Measurements from ENCODE around the gene GARS1.

Gene GARS1

DNA sequence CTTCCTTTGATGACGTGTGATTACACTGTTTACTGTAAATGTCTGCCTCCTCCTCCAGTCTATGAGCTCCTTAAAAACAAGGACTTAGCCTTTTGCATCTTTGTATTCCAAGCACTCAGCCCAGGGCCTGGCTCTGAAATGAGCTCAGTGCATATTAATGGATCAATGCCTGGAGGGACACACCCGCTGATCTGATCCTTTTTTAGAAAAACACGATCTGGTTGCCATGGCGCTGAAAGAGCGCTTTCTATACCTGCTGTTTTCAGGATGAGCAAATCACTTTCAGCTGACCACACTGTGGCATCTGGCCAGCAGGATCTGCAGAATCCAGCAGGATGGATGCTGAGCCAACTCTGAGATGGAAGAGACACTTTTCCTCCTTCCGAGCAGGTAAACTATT lies 37.8 kb upstream of the GARS1 start:
- Histone ChIP-seq H3K27me3 (ENCODE audit: insufficient read depth, poor library complexity, severe bottlenecking) (no peaks in the 10 kb centered on the region), H3K27ac (replicated peaks) (no peak overlapping the region), H3K4me3 (replicated peaks; ENCODE audit: insufficient read depth, low read length) (no peak overlapping the region)
- no peak for DNase-seq (ENCODE audit: low read depth in 1 of 2, low spot score in 1 of 2)
- TF ChIP-seq, protein P1, sequence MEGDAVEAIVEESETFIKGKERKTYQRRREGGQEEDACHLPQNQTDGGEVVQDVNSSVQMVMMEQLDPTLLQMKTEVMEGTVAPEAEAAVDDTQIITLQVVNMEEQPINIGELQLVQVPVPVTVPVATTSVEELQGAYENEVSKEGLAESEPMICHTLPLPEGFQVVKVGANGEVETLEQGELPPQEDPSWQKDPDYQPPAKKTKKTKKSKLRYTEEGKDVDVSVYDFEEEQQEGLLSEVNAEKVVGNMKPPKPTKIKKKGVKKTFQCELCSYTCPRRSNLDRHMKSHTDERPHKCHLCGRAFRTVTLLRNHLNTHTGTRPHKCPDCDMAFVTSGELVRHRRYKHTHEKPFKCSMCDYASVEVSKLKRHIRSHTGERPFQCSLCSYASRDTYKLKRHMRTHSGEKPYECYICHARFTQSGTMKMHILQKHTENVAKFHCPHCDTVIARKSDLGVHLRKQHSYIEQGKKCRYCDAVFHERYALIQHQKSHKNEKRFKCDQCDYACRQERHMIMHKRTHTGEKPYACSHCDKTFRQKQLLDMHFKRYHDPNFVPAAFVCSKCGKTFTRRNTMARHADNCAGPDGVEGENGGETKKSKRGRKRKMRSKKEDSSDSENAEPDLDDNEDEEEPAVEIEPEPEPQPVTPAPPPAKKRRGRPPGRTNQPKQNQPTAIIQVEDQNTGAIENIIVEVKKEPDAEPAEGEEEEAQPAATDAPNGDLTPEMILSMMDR (IDR thresholded peaks at IDR 0.05; ENCODE audit: insufficient read depth, low read length) = no peak
- TF ChIP-seq, protein P2, sequence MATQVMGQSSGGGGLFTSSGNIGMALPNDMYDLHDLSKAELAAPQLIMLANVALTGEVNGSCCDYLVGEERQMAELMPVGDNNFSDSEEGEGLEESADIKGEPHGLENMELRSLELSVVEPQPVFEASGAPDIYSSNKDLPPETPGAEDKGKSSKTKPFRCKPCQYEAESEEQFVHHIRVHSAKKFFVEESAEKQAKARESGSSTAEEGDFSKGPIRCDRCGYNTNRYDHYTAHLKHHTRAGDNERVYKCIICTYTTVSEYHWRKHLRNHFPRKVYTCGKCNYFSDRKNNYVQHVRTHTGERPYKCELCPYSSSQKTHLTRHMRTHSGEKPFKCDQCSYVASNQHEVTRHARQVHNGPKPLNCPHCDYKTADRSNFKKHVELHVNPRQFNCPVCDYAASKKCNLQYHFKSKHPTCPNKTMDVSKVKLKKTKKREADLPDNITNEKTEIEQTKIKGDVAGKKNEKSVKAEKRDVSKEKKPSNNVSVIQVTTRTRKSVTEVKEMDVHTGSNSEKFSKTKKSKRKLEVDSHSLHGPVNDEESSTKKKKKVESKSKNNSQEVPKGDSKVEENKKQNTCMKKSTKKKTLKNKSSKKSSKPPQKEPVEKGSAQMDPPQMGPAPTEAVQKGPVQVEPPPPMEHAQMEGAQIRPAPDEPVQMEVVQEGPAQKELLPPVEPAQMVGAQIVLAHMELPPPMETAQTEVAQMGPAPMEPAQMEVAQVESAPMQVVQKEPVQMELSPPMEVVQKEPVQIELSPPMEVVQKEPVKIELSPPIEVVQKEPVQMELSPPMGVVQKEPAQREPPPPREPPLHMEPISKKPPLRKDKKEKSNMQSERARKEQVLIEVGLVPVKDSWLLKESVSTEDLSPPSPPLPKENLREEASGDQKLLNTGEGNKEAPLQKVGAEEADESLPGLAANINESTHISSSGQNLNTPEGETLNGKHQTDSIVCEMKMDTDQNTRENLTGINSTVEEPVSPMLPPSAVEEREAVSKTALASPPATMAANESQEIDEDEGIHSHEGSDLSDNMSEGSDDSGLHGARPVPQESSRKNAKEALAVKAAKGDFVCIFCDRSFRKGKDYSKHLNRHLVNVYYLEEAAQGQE (IDR thresholded peaks at IDR 0.05; ENCODE audit: insufficient replicate concordance, low read depth) = no peak
- TF ChIP-seq SPI1 (IDR thresholded peaks at IDR 0.05; ENCODE audit: borderline replicate concordance, low read depth) (no peak), POLR2AphosphoS5 (IDR thresholded peaks at IDR 0.05; ENCODE audit: low read depth) (no peak), GABPA (IDR thresholded peaks at IDR 0.05; ENCODE audit: low read depth) (no peak)

DNA sequence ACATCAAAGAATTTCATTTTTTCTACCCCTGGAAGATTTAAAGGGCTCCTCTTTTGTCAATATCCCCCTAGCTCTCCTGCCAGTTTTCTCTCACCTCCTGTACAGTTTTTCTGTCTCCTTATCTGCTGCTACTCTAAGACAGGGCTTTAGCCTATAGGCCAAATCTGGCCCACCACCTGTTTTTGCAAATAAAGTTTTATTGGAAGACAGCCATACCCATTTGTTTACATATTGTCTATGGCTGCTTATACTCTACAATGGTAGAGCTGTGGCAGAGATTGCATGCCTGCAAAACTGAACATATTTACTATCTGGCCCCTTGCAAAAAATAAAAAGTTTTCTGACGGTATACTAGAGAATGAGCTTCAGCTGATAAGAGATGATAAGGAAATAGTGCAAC lies 37.4 kb upstream of the GARS1 start:
- no peak overlapping the region for H3K4me3 ChIP-seq (replicated peaks; ENCODE audit: insufficient read depth, low read length)
- H3K27me3 ChIP-seq (ENCODE audit: insufficient read depth, poor library complexity, severe bottlenecking) = no peaks in the 10 kb centered on the region
- no peak overlapping the region for H3K27ac ChIP-seq (replicated peaks)
- TF ChIP-seq, protein P1 (IDR thresholded peaks at IDR 0.05; ENCODE audit: insufficient read depth, low read length) = no peak
- TF ChIP-seq, protein P2 (IDR thresholded peaks at IDR 0.05; ENCODE audit: insufficient replicate concordance, low read depth) = no peak
- TF ChIP-seq GABPA (IDR thresholded peaks at IDR 0.05; ENCODE audit: low read depth) (no peak), POLR2AphosphoS5 (IDR thresholded peaks at IDR 0.05; ENCODE audit: low read depth) (no peak), SPI1 (IDR thresholded peaks at IDR 0.05; ENCODE audit: borderline replicate concordance, low read depth) (no peak)
- DNase-seq (ENCODE audit: low read depth in 1 of 2, low spot score in 1 of 2) = no peak

DNA sequence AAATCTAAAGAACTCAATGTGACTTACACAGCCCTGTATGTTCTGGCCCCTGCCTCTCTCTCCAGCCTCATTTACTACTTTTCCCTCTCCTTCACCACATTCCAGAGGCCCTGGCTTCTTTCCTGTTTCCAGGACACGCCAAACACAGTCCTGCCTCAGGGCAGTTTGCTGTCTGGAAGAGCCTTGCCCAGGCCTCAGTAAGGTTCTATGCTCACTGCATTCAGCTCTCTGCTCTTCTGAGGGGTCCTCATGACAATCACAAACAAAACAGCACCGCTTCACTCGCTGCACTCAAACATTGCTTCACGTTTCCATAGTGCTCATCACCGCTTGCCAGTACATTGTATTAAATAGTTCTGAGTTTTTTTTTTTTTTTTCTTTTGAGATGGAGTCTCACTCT lies 35.1 kb upstream of the GARS1 start:
- no peak overlapping the region for H3K27ac ChIP-seq (replicated peaks)
- no peak for DNase-seq (ENCODE audit: low read depth in 1 of 2, low spot score in 1 of 2)
- no peak overlapping the region for H3K4me3 ChIP-seq (replicated peaks; ENCODE audit: insufficient read depth, low read length)
- no peaks in the 10 kb centered on the region for H3K27me3 ChIP-seq (ENCODE audit: insufficient read depth, poor library complexity, severe bottlenecking)
- TF ChIP-seq GABPA (IDR thresholded peaks at IDR 0.05; ENCODE audit: low read depth) (no peak), SPI1 (IDR thresholded peaks at IDR 0.05; ENCODE audit: borderline replicate concordance, low read depth) (no peak), POLR2AphosphoS5 (IDR thresholded peaks at IDR 0.05; ENCODE audit: low read depth) (no peak)
- TF ChIP-seq, protein P2 (IDR thresholded peaks at IDR 0.05; ENCODE audit: insufficient replicate concordance, low read depth) = no peak
- TF ChIP-seq, protein P1 (IDR thresholded peaks at IDR 0.05; ENCODE audit: insufficient read depth, low read length) = no peak

All from HL-60 (cell line).